Thyroid gland (tissue), 4 donors: ENCODE data around the gene TMEM154.

Experiments used
- POLR2A ChIP-seq, 2 donors: fragments of 450-650 bp; IDR thresholded peaks; one replicate each; pipeline ENCODE4 v1.6.1; 2017; ENCODE audit warnings: antibody characterized with exemption in 2 of 2, mild to moderate bottlenecking in 2 of 2, moderate library complexity in 1 of 2
- TF ChIP-seq, protein P1 (sequence below), 6 experiments: fragments of 200-600 bp in 3 of 6; fragments of 450-650 bp in 3 of 6; sonication (generic) in 3 of 6; IDR thresholded peaks; one replicate each; pipeline ENCODE4 v1.5.1; 2016 to 2019; ENCODE audit warnings: antibody characterized with exemption in 6 of 6, mild to moderate bottlenecking in 2 of 6, inconsistent platforms in 1 of 6, moderate library complexity in 1 of 6

DNA sequence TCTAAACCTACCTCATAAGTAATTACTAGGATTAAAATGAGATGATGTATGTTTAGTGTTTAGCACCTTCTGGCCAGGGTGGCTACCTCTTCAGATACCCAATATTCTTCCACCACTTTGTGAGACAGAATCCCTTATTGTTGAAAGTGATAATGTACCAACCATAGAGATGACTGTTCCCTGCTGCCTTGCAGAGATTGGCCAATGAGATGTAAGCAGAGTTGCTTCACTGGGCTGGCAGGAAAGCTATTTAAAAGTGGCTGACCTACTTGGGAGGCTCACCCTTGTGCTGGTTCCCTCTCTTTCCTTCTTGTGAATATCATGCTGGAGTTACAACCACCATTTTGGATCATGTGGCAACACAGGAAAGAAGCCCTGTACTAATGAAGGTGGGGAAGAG, 58.9 kb downstream of the TMEM154 start:
- TF ChIP-seq, protein P1, sequence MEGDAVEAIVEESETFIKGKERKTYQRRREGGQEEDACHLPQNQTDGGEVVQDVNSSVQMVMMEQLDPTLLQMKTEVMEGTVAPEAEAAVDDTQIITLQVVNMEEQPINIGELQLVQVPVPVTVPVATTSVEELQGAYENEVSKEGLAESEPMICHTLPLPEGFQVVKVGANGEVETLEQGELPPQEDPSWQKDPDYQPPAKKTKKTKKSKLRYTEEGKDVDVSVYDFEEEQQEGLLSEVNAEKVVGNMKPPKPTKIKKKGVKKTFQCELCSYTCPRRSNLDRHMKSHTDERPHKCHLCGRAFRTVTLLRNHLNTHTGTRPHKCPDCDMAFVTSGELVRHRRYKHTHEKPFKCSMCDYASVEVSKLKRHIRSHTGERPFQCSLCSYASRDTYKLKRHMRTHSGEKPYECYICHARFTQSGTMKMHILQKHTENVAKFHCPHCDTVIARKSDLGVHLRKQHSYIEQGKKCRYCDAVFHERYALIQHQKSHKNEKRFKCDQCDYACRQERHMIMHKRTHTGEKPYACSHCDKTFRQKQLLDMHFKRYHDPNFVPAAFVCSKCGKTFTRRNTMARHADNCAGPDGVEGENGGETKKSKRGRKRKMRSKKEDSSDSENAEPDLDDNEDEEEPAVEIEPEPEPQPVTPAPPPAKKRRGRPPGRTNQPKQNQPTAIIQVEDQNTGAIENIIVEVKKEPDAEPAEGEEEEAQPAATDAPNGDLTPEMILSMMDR (IDR thresholded peaks at IDR 0.05): no peak
- no peak for TF ChIP-seq POLR2A (IDR thresholded peaks at IDR 0.05)
